Gastroesophageal sphincter (tissue), 4 donors: ENCODE results near the gene TOP2B. TPM values are rescaled to one million over a fixed set of nuclear protein-coding genes. Genes with fewer than 3 reads are reported as not detected.

Experiments
- ATAC-seq: fragments of 150-250 bp; one replicate; pipeline ENCODE4 v1.9.1; 2016; ENCODE audit warnings: mild to moderate bottlenecking, moderate library complexity
- H3K27ac ChIP-seq, 4 donors: fragments of 200-600 bp; sonication (generic) in 3 of 4; 1 replicate in 3 of 4; 2 replicates in 1 of 4; pipeline ENCODE4 v1.5.1; 2016 to 2019
- H3K27me3 ChIP-seq: fragments of 200-600 bp; sonication (generic); one replicate; pipeline ENCODE4 v1.5.1; 2019
- H3K36me3 ChIP-seq, 2 donors: fragments of 200-600 bp; sonication (generic); one replicate each; pipeline ENCODE4 v1.5.1; 2019; ENCODE audit warnings: control low read depth in 1 of 2
- H3K4me1 ChIP-seq, 3 donors: fragments of 200-600 bp; sonication (generic); 1 replicate in 2 of 3; 2 replicates in 1 of 3; pipeline ENCODE4 v1.5.1; 2016 to 2019; ENCODE audit warnings: control low read depth in 2 of 3
- H3K4me3 ChIP-seq, 2 donors: fragments of 200-600 bp; sonication (generic); one replicate each; pipeline ENCODE4 v1.5.1; 2019; ENCODE audit warnings: mild to moderate bottlenecking in 1 of 2, moderate library complexity in 1 of 2
- H3K9me3 ChIP-seq, 3 donors: fragments of 200-600 bp; sonication (generic); one replicate each; pipeline ENCODE4 v1.5.1; 2017 to 2019; ENCODE audit warnings: control low read depth in 2 of 3
- CTCF ChIP-seq, 4 experiments: fragments of 200-600 bp in 2 of 4; fragments of 450-650 bp in 2 of 4; sonication (generic) in 1 of 4; IDR thresholded peaks; one replicate each; pipeline ENCODE4 v1.5.1; 2017 to 2019; ENCODE audit warnings: antibody characterized with exemption in 4 of 4, mild to moderate bottlenecking in 2 of 4, moderate library complexity in 2 of 4
- EP300 ChIP-seq: sonication (generic); formaldehyde crosslinking; IDR thresholded peaks from one replicate; pipeline ENCODE4 v1.6.1; 2017; ENCODE audit warnings: antibody characterized with exemption, mild to moderate bottlenecking
- POLR2A ChIP-seq, 2 donors: fragments of 450-650 bp; IDR thresholded peaks; one replicate each; pipeline ENCODE4 v1.6.1; 2017; ENCODE audit warnings: antibody characterized with exemption in 2 of 2, mild to moderate bottlenecking in 2 of 2, moderate library complexity in 1 of 2
- POLR2AphosphoS5 ChIP-seq: sonication (generic); formaldehyde crosslinking; IDR thresholded peaks from one replicate; pipeline ENCODE4 v1.6.1; 2017; ENCODE audit warnings: antibody characterized with exemption
- WGBS, 2 donors: methylation state at CpG; one replicate each; pipeline ENCODE4 v1.1.5; 2018; ENCODE audit warnings: low coverage in 1 of 2; 5-methylcytosine and 5-hydroxymethylcytosine counted together
- total RNA-seq, 4 donors: library from RNA; depleted of rRNA; stranded (reverse); fragments of >200 nt; gene quantifications; one replicate each; pipeline ENCODE4 v1.1.0, GENCODE V29; 2016

The TOP2B gene
- total RNA-seq, 4 donors from 2014 or later: 109 to 149 (median 127) TPM

- Histone ChIP-seq H3K27ac (no peak overlapping the region), H3K9me3 (no peaks in the 10 kb centered on the region), H3K4me1 (no peaks in the 10 kb centered on the region), H3K36me3 (no peaks in the 10 kb centered on the region), H3K27me3 (peaks cover 4% of the 10 kb centered on the region), H3K4me3 (no peak overlapping the region)
- TF ChIP-seq CTCF (IDR thresholded peaks at IDR 0.05) (no peak), POLR2A (IDR thresholded peaks at IDR 0.05) (no peak), POLR2AphosphoS5 (no peak), EP300 (no peak)
- WGBS, 2 donors: 70 to 86% methylated on average over 4 of the region's 4 CpGs
- no peak for ATAC-seq
These were observed 41.5 kb upstream of the TOP2B start for GRCh38 chr3:25706213-25706612.

GRCh38 chr3:25697553-25697952, 32.8 kb upstream of the TOP2B start:
- WGBS, 2 donors: 13 to 52% methylated on average over 1 of the region's 1 CpG
- TF ChIP-seq EP300 (no peak), CTCF (IDR thresholded peaks at IDR 0.05) (no peak), POLR2AphosphoS5 (no peak), POLR2A (IDR thresholded peaks at IDR 0.05) (no peak)
- Histone ChIP-seq H3K27me3 (no peaks in the 10 kb centered on the region), H3K36me3 (no peaks in the 10 kb centered on the region), H3K27ac (no peak overlapping the region), H3K4me3 (no peak overlapping the region), H3K9me3 (no peaks in the 10 kb centered on the region), H3K4me1 (no peaks in the 10 kb centered on the region)
- no peak for ATAC-seq

- ATAC-seq: no peak
These were observed 31.2 kb upstream of the TOP2B start for GRCh38 chr3:25695731-25696420.

DNA sequence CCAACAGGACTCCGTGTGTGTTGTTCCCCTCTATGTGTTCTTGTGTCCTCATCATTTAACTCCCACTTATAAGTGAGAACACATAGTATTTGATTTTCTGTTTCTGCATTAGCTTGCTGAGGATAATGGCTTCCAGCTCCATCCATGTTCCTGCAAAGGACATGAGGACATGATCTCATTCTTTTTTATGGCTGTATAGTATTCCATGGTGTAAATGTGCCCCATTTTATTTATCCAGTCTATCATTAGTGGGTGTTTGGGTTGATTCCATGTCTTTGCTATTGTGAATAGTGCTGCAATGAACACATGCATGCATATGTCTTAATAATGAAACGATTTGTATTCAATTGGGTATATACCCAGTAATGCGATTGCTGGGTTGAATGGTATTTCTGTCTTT, 28.5 kb upstream of the TOP2B start:
- no peaks in the 10 kb centered on the region for H3K9me3 ChIP-seq
- ATAC-seq: no peak
- 94% methylated on average over 2 to 3 of the region's 3 CpGs for WGBS, 2 donors
- H3K4me3 ChIP-seq: no peak overlapping the region
- no peak overlapping the region for H3K27ac ChIP-seq
- H3K4me1 ChIP-seq: no peaks in the 10 kb centered on the region
- H3K27me3 ChIP-seq: peaks cover 4% of the 10 kb centered on the region
- H3K36me3 ChIP-seq: no peaks in the 10 kb centered on the region
- TF ChIP-seq POLR2AphosphoS5 (no peak), EP300 (no peak), POLR2A (IDR thresholded peaks at IDR 0.05) (no peak), CTCF (IDR thresholded peaks at IDR 0.05) (no peak)

More at GRCh38 chr3:25695731-25696420, 31.2 kb upstream of the TOP2B start:
- Histone ChIP-seq H3K27ac (no peak overlapping the region), H3K4me3 (no peak overlapping the region), H3K36me3 (no peaks in the 10 kb centered on the region), H3K9me3 (no peaks in the 10 kb centered on the region), H3K4me1 (no peaks in the 10 kb centered on the region), H3K27me3 (no peaks in the 10 kb centered on the region)
- no peak for TF ChIP-seq CTCF (IDR thresholded peaks at IDR 0.05)
- no peak for TF ChIP-seq POLR2A (IDR thresholded peaks at IDR 0.05)
- TF ChIP-seq EP300: no peak
- TF ChIP-seq POLR2AphosphoS5: no peak
- 84 to 91% methylated on average over 3 to 4 of the region's 4 CpGs for WGBS, 2 donors

- Histone ChIP-seq H3K36me3 (no peaks in the 10 kb centered on the region), H3K4me1 (no peaks in the 10 kb centered on the region), H3K27me3 (peaks cover 4% of the 10 kb centered on the region), H3K4me3 (no peak overlapping the region), H3K9me3 (no peaks in the 10 kb centered on the region), H3K27ac (no peak overlapping the region)
- TF ChIP-seq POLR2A (IDR thresholded peaks at IDR 0.05): no peak
- no peak for TF ChIP-seq CTCF (IDR thresholded peaks at IDR 0.05)
- TF ChIP-seq EP300: no peak
- no peak for TF ChIP-seq POLR2AphosphoS5
- WGBS, 2 donors: 79 to 80% methylated on average over 1 of the region's 1 CpG
- no peak for ATAC-seq
These were observed 27.6 kb upstream of the TOP2B start for GRCh38 chr3:25692341-25692740.
